K562 (cell line): ENCODE data around the gene TIMM23.

Source experiments
- MYC ChIP-seq, 2 experiments: fragments of 250-450 bp in 1 of 2; sonication (Bioruptor Pico) in 1 of 2; IDR thresholded peaks; 2 replicates each; pipeline versions ENCODE4 v1.5.1 to v1.6.1; 2012 to 2021; ENCODE audit warnings: low read depth in 2 of 2, borderline replicate concordance in 1 of 2, improper control_type of control experiment in 1 of 2, low read length in 1 of 2, mild to moderate bottlenecking in 1 of 2, moderate library complexity in 1 of 2
- POLR2AphosphoS5 ChIP-seq: IDR thresholded peaks from 2 replicates; pipeline ENCODE4 v1.6.1; 2011; ENCODE audit warnings: mild to moderate bottlenecking, low read depth, low read length, moderate library complexity; ENCODE audit not compliant: control insufficient read depth, insufficient read depth
- STAT5B ChIP-seq: fragments of 250-450 bp; sonication (Bioruptor Pico); IDR thresholded peaks from 2 replicates; pipeline ENCODE4 v1.8.0; 2021; ENCODE audit warnings: mild to moderate bottlenecking, inconsistent platforms
- YY1 ChIP-seq, 3 experiments: IDR thresholded peaks; 2 replicates each; pipeline ENCODE4 v1.6.1; 2011; ENCODE audit warnings: low read length in 2 of 3, mild to moderate bottlenecking in 2 of 3, moderate library complexity in 2 of 3, borderline replicate concordance in 1 of 3, control low read depth in 1 of 3, low read depth in 1 of 3; ENCODE audit not compliant: insufficient read depth in 3 of 3, insufficient replicate concordance in 2 of 3, control insufficient read depth in 1 of 3, insufficient read length in 1 of 3; ENCODE audit errors: extremely low read depth in 1 of 3
- ZBTB7A ChIP-seq: IDR thresholded peaks from 2 replicates; pipeline ENCODE4 v1.6.1; 2011; ENCODE audit warnings: low read depth, mild to moderate bottlenecking, low read length, moderate library complexity, borderline replicate concordance; ENCODE audit not compliant: control insufficient read depth
- TF ChIP-seq, protein P1 (sequence below): sonication (generic); formaldehyde crosslinking; IDR thresholded peaks from 2 replicates; pipeline ENCODE4 v1.5.0; 2020; ENCODE audit warnings: missing genetic modification reagents
- TF ChIP-seq, protein P2 (sequence below), 3 experiments: IDR thresholded peaks in 2 of 3; conservative IDR thresholded peaks in 1 of 3; 2 replicates each; pipeline ENCODE4 v1.5.1; 2011 to 2012; ENCODE audit warnings: low read length in 3 of 3, mild to moderate bottlenecking in 3 of 3, control low read depth in 2 of 3, improper control_type of control experiment in 1 of 3, inconsistent platforms in 1 of 3, low read depth in 1 of 3, mixed read lengths in 1 of 3, moderate library complexity in 1 of 3; ENCODE audit not compliant: insufficient read depth in 2 of 3

DNA sequence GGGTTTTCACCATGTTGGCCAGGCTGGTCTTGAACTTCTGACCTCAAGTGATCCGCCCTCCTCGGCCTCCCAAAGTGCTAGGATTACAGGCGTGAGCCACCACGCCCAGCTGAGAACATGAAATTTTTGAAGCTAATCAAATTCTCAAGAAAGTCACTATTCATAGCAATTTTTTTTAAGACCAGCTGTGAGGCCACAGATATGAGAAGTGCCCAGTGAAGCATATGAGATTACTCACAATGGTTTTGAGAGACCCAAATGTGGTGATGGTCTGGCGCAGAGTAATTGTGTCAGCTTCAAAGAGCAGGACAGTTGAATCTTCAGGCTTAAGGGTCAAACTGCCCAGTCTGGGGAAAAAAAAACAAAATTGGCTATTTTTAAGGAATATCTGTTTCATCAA is 41.9 kb downstream of the TIMM23 start:
- no peak for TF ChIP-seq ZBTB7A
- no peak for TF ChIP-seq MYC (IDR thresholded peaks at IDR 0.05; ENCODE audit: low read depth, low read length)
- TF ChIP-seq MYC (CRISPR knock-in tag; IDR thresholded peaks at IDR 0.05; ENCODE audit: borderline replicate concordance, low read depth) = no peak
- TF ChIP-seq POLR2AphosphoS5 = no peak
- TF ChIP-seq, protein P1, sequence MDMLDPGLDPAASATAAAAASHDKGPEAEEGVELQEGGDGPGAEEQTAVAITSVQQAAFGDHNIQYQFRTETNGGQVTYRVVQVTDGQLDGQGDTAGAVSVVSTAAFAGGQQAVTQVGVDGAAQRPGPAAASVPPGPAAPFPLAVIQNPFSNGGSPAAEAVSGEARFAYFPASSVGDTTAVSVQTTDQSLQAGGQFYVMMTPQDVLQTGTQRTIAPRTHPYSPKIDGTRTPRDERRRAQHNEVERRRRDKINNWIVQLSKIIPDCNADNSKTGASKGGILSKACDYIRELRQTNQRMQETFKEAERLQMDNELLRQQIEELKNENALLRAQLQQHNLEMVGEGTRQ (CRISPR knock-in tag) = no peak
- TF ChIP-seq STAT5B (CRISPR knock-in tag) = no peak
- TF ChIP-seq YY1 (IDR thresholded peaks at IDR 0.05; ENCODE audit: borderline replicate concordance in 1 of 3, control insufficient read depth in 1 of 3, extremely low read depth in 1 of 3, insufficient read depth in 3 of 3, insufficient read length in 1 of 3, insufficient replicate concordance in 2 of 3, low read depth in 1 of 3, low read length in 2 of 3) = no peak
- TF ChIP-seq, protein P2, sequence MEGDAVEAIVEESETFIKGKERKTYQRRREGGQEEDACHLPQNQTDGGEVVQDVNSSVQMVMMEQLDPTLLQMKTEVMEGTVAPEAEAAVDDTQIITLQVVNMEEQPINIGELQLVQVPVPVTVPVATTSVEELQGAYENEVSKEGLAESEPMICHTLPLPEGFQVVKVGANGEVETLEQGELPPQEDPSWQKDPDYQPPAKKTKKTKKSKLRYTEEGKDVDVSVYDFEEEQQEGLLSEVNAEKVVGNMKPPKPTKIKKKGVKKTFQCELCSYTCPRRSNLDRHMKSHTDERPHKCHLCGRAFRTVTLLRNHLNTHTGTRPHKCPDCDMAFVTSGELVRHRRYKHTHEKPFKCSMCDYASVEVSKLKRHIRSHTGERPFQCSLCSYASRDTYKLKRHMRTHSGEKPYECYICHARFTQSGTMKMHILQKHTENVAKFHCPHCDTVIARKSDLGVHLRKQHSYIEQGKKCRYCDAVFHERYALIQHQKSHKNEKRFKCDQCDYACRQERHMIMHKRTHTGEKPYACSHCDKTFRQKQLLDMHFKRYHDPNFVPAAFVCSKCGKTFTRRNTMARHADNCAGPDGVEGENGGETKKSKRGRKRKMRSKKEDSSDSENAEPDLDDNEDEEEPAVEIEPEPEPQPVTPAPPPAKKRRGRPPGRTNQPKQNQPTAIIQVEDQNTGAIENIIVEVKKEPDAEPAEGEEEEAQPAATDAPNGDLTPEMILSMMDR (IDR thresholded peaks at IDR 0.05 in 2 of 3, conservative IDR thresholded peaks at IDR 0.05 in 1 of 3; ENCODE audit: insufficient read depth in 2 of 3, low read depth in 1 of 3, low read length in 3 of 3) = no peak
